GM18951 (cell line): ENCODE measurements around the gene TSTD1.

Experiments
- POLR2A ChIP-seq: IDR thresholded peaks from 4 replicates; pipeline ENCODE4 v1.6.1; 2011; ENCODE audit warnings: mild to moderate bottlenecking; ENCODE audit not compliant: insufficient read length, insufficient read depth; ENCODE audit errors: extremely low read depth
- in situ Hi-C: fragments of 300-500 bp; cut with MboI; formaldehyde crosslinking; loops from one replicate; pipeline ENCODE4 v1.12.0; 2022; ENCODE audit warnings: low sequenced_read_pairs, mixed read lengths, inconsistent platforms; ENCODE audit not compliant: unreplicated experiment

Gene TSTD1

GRCh38 chr1:161038523-161039153 lies at the start of gene TSTD1:
TSS of gene TSTD1 (minus strand) at chr1:161038964. CDS start at chr1:161038889, 75 bp downstream.
- peak; percentile 75 for TF ChIP-seq POLR2A
- in situ Hi-C loops: no loop called here

- TF ChIP-seq POLR2A: no peak
- in situ Hi-C loops: no loop called here
Observed at GRCh38 chr1:161086457-161086856, 47.7 kb upstream of the TSTD1 start.

DNA sequence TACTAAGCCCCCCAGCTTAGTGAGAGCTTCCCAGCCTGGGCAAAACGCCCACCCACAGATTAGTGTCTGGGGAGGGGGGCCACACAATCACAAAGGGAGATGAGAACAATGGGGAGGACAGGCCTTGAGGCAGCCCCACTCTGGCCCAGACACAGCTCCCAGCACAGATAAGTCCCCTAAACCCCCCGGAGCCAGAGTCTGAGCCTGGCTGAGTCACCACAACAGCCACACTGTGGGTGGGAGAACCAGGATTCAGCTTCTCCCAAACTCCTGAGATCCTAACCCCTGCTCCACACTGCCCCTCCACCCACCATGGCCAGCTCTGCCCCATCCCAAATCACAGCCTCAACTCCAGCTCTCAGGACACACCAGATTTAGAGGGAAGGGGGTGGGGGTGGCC lies 46.4 kb upstream of the TSTD1 start:
- in situ Hi-C loops: no loop called here
- no peak for TF ChIP-seq POLR2A

DNA sequence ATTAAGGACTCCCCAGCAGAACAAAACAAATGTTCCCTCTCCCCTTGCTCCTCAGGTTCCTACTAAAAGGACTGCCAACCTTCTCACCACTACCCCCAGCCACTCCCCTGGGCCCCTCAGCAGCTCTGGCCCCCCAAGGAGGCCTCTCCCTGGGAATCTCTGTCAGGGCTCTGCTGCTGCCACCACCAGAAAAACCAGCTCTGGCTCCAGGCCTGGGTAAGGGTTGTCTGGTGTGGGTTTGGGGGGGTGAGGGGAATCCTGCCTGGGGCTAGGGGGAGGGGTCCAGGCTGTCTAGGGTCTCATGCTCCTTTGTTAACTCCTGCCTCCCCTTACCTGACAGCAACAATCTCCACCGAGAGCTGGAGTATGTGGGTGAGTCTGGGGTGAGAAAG lies 45.8 kb upstream of the TSTD1 start:
- no peak for TF ChIP-seq POLR2A
- in situ Hi-C loops: no loop called here

DNA sequence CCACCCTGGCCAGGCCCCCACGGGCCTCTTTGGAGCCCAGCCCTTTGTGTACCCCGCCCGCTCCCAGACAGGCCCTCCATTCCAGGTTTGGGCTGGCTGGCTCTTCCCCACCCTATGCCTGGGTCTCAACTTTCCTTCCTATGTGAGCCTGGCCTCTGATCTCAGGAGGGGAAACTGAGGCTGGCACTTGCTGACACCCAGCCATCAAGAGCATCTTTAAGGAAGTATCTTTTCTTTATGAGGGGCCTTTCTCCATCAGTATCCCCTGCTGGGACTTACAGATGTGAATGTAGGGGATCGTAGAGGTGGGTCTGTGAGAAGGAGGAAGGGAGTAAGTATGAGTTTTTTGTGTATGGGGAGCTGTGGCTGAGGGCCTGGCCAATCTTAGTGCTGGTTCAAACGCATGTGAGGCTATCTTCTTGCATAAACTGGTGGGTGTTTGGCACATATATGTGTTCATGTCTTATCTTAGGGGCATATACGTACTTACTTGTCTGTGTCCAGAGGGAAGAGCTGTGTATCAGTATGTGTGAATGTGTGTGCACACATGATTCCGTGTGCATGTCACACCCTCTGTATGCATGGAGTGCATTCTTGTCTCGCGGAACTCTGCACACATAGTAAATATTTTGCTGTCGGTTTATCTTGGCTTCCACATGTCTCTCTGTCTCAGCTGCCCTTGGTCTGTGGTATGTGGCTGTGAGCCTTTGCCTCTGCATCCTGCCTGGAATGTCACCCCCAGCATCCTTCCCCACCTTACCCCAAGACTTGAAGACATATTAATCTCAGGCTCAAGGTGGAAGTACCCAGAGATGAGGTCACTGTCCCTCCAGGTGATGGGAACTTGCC lies 45.2 kb upstream of the TSTD1 start:
- in situ Hi-C loops: no loop called here
- TF ChIP-seq POLR2A: no peak

GRCh38 chr1:161082996-161083747 lies 44.4 kb upstream of the TSTD1 start:
- in situ Hi-C loops: no loop called here
- TF ChIP-seq POLR2A: no peak

DNA sequence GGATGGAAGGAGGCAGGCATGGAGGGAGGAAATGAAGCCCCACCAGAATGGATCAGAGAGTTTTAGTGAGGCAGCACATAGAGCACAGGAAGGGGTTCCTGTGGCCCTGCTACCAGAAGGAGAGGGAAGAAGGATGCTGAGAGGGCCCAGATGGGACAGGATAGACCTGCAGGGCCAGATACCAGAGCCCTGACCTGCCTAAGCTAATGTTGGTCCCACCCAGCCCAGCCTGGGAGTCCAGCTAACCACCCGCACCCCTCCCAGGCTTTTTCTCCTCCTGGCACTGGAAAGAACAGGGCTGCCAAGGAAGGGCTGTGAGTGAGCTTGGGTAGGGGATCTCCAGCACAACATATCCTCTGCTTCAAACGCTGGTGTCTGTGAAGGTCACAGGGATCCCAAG lies 43.7 kb upstream of the TSTD1 start:
- TF ChIP-seq POLR2A: no peak
- in situ Hi-C loops: no loop called here

GRCh38 chr1:161081519-161081918 lies 42.8 kb upstream of the TSTD1 start:
- in situ Hi-C loops: no loop called here
- no peak for TF ChIP-seq POLR2A

DNA sequence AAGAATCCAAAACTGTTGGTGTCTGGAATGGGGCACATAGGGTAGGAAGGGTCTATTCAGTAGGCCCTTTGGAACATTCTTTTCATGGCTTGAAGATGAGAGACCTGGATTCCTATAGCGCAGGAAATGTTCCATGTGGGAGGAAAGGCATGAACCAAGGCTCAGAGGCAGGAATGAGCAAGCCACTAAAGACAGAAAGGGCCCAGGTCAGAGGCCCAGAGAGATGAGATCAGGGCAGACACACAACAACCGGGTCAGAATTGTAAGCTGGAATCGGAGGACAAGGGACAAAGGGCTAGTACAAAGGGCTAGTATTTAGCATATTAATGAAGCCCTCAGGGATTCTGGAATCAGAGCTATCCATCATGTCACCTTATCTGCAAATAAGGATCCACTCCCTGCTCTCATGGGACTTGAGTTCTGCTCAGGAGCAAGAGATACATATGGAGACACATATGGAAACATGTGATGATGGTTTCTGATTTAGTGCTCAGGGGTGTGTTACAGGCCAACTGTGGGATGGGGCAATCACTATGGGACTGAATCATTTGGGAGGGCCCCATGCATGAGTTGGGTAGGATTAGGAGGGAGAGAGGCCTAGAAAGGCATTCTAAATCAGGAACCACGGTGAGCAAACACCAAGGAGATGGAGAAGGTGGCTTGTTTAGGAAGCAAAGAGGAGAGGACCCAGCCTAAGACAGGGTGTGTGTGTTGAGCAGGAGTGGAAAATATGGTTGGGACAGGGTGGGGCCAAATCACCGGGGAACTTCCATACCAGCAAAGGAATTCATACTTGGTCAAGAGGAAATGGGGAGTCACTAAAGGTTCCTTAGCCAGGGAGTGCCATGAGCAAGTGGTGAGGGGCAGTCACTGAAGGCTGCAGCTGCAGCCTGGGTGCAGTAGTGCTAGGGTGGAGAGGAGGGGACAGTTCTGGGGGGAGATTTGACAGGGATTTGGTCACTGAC lies 42.0 kb upstream of the TSTD1 start:
- in situ Hi-C loops: no loop called here
- TF ChIP-seq POLR2A: no peak

DNA sequence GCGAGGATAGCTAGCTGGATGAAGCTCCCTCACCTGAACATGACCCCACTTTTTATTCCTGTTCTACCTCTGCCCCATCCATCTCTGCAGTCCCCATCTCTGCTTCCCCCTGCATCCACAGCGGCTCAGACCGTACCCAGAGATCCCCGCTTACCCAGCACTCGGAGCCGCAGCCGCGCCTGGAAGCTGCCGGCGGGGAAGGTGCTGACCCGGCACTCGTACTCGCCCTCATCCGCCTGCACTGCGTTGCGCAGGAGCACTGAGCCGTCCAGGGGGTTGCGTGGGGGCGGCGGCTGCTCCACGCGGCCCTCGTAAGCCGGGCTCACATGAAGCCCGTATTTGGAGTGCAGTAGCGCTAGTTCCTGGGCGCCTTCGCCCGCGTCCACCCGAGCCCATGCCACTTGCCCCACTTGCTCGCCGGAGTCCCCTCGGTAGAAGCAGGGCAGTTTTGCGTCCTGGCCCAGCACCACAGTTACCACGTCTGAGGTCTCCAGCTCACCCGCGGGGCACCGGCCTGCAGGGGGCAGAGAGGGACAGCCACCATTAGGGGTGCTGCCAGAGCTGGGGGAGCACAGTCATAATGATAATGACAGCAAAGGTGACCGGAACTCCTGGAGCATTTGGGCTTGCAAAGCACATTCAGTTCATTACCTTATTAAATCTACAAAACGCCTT lies 40.8 kb upstream of the TSTD1 start:
- TF ChIP-seq POLR2A: no peak
- in situ Hi-C loops: no loop called here

DNA sequence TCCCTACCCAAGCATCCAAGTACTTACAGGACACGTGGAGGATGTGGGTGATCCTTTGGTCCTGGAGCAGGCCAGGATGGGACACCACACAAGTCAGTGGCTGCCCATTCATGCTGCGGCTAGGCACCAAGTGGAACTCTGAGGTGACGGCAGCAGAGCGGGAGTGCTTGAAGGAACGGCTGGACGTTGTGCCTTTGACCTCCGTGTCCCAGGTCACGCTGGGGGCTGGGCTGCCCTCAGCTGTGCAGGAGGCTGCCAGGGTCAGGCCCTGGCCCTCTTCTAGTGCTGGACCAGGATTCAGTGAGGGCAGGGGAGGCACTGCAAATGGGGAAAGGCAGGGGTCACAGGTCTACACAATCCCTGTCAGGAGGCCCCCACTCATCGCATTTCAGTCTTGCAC lies 38.7 kb upstream of the TSTD1 start:
- TF ChIP-seq POLR2A: no peak
- in situ Hi-C loops: no loop called here

- in situ Hi-C loops: no loop called here
- TF ChIP-seq POLR2A: no peak
Observed at GRCh38 chr1:161076410-161076809, 37.6 kb upstream of the TSTD1 start.
